HG03025 (cell line): ENCODE results near the gene C10orf90.

Source experiments
- ATAC-seq: cut with Tn5 transposase; IDR thresholded peaks from one replicate; pipeline ENCODE4 v1.9.1; 2021; ENCODE audit warnings: mild to moderate bottlenecking, moderate library complexity; ENCODE audit not compliant: unreplicated experiment, low FRiP score

The C10orf90 gene

DNA sequence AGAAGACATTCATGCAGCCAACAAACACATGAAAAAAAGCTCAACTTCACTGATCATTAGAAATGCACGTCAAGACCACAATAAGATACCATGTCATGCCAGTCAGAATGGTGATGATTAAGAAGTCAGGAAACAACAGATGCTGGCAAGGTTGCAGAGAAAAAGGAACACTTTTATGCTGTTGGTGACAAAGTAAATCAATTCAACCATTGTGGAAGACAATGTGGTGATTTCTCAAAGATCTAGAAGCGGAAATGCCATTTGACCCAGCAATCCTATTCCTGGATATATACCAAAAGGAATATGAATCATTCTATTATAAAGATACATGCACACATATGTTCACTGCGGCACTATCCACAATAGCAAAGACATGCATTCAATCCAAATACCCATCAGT is 77.6 kb downstream of the C10orf90 start:
- ATAC-seq: no peak

DNA sequence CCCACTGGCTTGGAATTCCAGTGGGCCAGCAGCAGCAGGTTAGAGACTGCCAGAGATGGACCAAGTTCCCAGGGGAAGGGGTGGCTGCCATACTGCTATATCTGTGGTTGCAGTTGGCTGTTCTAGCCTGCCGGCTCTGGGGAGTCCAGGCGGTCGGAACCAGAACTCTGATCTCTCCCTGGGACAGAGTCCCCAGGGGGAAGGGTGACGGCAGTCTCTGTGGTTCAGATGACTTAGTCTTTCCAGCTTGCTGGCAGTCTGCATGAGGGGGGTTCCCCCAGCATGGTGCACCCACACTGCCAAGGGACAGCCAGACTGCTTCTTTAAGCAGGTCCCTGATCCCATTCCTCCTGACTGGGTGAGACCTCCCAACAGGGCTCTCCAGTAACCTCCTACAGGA is 82.5 kb downstream of the C10orf90 start:
- ATAC-seq: no peak

DNA sequence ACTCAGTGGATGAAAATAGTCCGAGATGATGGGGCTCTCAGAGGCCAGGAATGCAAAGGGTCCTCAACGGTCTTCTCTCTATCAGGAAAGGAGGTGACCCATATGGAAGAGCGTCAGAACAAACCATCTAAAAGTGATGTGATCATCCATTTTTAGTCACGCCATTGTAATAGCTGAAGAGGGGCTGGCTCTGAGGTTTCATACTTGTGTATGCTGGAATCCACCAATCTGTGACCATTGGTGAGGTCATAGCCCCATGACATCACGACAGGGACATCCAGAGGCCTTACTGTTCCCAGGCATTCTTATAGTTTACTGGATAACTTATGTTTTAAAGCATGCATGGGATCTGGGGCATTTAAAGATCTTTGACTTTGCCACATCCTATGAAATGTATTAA is 83.6 kb downstream of the C10orf90 start:
- ATAC-seq: no peak

DNA sequence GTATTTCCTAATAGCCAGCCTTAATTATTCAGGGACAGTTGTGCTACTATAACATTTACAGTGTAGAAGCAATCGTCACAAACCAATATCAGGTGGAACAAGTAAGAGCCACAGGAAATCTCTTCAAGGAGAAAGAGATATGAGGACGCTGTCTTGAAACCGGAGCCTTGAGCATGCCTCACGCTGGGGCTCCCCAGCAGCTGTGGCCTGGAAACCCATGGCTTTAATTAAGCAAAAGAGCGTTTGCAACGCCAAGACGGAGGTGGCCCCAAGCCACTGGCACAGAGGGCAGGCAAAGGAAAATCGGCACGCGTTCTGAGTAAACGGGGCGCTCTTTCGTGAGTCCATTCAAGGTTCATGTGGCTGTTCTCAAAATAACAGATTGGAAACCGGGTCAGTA is 84.4 kb downstream of the C10orf90 start:
- no peak for ATAC-seq

DNA sequence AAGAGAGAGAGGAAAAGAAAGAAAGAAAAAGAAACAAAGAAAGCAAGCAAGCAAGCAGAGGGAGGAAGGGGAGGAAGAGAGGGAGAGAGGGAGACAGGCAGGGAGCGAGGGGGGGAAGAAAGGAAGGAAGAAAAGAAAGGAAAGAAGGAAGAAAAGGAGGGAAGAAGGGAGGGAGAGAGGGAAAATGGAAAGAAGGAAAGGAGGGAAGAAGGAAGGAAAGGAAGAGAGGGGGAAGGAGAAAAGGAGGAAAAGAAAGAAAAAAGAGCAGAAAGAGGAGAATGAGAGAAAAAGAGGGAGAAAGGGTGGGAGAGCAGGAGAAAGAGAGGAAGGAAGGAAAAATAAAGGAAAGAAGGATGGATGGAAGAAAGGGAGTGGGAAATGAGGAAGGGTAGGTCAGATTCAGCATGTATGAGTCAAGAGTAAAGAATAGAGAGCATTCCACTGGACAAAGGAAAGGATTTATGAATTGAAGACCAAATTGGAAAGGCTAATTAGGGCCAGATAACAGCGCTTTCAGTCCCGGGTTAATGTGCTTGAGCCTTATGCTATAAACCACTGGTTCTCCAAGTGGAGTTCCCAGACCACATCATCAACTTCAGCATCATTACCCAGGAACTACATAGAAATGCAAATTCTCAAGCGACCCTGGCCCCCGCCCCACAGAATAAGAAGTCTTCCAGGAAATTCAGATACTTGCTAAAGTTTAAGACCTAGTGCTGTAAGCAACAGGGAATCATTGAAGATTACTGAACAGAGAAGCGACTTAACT is 85.1 kb downstream of the C10orf90 start:
- no peak for ATAC-seq

DNA sequence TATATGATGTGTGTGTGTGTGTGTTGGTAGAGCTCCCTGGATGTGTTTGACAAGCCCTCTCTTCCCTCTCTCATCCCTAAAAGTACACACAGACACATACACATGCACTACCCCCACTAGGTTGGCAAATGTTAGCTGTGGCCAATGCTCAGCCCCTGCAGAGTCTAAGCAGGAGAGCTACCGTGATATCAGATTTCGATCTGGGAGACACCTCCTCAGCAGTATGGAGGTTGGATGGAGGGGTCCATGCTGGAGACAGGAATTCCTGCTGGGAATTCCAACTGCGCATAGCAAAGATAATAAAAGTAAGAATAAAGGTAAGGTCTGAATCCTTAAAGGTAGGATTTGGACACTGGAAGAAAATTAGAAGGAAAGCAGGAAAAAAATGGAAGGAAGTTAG is 85.7 kb downstream of the C10orf90 start:
- ATAC-seq: no peak

DNA sequence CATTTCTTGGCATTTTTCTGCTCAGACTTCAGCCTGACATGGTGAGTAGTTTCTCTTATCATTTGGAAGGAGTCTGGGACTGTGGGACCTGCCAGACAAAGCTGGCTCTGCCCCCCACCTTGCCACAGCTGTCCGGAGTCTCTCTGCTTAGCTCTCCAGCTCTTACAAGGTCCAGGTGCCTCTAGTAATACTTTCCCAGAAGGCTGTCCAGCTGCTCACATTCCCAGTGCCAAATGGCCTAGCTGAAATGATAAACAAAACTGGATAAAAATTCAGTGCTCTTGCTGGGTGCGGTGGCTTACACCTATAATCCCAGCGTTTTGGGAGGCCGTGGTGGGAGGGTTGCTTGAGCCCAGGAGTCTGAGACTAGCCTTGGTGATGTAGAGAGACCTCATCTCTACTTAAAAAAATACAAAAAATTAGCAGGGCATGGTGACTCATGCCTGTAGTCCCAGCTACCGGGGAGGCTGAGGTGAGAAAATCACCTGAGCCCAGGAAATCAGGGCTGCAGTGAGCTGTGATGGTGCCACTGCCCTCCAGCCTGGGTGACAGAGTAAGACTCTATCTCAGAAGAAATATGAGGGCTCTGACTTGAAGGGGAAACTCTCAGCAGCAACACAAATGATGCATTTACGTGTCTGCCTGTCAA is 86.8 kb downstream of the C10orf90 start:
- no peak for ATAC-seq

DNA sequence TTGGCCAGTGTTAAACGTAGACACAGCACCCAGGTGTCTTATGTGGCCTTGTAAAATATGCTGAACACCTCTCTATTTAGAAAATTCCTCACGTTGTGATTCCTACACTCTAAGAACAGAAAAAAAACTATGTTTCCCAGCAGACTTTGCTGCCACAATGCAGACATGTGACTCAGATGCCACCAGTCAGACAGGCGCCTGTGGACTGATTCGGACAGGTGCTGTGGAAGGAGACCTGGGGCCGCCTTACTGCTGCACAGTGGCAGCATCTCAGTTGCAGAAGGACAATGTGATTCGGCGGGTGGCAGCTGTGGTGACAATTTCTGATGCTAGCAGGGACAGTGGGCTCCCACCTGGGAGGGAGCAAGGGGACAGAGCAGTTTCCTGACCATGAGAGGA is 88.8 kb downstream of the C10orf90 start:
- no peak for ATAC-seq

DNA sequence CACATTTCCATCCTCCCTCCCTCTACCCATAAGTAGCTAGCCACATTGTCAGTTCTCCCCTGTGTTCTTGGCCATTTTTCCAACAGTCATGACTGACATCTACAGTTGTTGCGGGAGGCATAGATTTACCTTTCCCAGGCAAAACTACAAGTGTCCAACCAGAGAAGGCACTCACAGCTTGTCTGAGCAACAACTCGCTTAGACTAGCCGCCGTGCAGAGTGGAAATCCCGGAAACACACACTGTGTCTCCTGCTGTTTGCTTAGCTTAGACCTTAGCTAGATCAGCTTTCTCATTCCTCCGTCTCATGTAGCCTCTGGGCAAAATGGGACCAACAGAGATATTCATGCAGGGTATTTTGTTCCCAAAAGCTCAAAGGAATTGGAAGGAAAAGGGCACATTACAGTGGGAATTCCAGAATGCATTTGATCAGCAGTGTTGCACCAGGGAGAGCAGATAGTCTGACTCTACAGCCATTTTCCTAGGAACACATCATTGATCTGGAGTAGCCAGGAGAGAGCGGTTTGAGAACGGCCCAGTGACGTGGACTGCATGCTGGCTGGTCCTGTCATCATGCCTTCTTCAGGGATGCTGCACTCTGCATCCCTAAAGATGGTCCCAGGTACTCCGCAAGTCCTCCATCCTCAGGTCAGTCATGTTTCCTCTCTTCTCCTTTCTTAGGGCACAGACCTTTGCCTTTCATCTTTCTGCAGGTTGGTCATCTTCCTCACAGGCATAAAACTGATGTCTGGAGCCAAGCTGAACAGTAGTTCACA is 89.4 kb downstream of the C10orf90 start:
- ATAC-seq: no peak

DNA sequence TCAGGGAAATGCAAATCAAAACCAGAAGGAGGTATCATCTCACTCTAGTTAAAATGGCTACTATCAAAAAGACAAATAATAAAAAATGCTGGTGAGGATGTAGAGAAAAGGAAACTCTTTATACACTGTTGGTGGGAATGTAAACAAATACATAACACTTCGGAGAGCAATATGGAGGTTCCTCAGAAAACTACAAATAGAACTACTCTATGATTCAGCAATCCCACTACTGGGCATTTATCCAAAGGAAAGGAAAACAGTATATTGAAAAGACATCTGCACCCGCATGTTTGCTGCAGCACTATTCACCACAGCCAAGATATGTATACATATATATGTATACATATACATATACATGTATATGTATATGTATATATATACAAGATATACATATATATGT is 94.2 kb downstream of the C10orf90 start:
- ATAC-seq: no peak

DNA sequence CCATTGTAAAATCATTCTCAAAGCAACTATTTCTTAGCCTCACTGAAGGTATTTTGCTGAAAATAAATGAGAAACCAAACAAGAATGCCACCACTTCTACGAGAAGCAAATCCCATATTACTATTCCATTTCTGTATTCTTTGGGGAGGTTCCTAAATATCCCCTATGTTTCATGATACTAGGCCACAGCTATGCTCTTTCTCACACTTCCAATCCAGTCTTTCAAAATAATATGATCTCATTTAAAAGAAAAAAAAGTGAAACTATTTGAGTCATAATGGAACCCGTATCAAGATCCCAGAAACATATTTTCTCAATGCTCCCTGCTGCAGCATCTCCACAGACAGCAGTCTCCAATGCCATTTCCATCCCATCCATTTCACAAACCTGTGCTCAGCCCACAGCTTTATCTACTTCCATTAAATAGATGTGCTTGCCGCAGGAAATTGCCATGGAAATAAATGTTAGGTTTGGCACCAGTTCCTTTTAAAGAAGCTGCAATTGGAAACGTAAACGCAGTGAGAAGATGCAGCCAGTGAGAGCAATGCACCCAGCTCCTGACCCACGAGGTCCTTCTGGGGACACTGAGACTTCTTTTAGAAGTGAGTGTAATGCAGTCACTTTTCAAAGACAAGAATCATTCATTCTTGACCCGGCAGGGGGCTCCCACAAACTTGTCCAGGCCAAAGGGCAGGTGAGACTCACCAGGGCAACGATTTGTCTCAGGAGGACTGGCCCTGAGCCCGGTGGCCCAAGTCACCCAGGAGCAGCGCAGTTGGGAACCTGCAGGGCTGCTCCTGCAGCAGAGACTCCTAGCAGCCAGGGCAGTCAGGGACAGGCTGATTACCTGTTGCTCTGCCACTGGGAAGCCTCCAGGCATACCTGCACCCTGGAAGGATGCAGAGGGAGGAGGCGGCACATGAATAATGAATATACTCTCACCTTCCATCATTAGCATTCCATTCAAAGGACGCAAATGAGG is 99.6 kb downstream of the C10orf90 start:
- ATAC-seq: no peak

DNA sequence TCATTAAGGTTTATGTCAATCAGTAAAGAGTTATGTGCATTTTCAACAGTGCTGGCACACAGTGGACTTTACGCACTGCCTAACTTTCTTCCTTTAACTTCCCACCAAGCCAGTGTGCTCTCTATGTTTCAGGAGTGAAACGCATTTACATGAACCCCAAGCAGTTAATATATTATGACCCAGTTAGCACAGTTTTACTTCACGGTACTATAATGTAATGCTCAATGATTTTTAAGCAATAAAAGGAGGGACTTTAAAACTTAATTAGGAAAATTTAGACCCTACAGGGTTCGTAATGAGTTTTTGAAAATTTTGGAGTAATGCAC is 100.3 kb downstream of the C10orf90 start:
- ATAC-seq: no peak

DNA sequence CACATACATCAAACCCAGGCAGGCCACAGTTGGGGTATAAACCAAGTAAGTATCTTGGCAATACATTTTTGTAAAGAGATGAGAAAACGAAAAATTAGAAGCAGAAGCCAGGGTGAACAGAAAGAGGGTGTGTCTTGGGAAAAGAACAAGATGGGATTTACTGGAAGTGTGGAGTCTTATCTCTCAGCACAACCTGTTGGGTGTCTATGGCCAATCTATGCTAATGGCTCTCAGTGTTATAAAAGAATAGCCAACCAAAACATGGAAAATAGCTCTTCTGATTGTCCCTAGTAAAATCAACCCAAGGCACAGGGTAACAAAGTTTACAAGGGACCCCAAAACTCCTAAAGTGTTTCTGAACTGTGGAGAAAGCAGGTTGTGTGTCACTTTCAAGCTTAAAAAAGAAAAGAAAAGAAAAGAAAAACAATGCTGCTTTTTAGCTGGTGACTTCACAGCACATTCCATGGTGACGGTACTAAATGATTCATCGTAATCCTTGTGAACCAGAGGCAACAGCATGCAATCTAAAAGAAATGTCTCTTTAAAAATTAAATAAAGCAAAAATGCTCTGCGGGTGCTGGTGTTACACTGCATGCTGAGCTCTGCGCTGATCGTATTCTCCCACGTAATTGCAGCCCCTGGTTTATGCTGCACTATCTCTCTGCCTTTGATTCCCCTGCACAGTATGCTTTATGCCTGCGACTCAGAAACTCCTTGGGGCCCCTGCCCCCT is 100.8 kb downstream of the C10orf90 start:
- ATAC-seq: no peak

DNA sequence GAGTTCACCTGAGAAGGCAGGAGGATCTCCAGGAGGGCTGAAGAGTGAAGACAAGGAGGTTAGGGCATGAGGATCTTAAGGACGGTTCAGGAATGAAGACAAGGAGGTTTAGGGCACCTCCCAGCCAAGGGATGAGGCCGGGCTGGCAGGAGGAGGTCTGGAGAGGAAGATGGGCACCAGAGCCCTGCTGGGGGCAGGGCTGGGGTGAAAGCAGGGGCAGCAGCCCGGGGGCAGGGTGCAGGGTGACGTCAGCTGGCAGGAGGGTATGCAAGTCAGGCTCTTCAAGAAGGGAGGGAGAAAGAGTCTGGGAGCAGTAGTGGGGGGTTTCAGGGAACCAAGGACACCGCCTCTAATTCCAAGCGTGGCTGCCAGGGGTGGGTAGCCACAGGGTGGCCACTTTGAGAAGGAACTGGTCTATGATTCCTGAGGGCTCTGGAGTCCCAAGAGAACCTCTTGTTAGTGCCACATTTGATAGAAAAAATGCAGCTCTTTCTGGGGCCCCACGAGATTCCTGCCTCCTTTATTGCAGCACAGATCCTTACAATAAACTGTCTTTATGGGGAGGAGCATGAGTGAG is 101.6 kb downstream of the C10orf90 start:
- no peak for ATAC-seq

DNA sequence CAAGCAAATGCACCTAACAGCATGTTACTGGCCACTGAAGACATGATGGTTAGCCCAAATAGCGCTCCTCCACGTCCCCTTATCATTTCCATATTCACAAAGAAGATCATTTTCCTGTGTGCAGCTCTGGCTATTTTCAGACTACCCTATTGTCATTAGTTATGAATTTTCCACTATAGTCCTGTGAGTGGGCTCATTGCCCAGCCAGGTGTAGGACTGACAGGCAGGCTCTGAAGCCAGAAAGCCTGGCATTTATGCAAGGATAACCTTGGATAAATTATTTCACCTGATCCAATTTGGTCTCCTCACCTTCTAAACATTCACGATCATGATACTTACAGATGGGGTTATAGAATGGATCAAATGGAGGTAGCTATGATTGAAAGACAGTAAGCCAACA is 104.6 kb downstream of the C10orf90 start:
- ATAC-seq: no peak

DNA sequence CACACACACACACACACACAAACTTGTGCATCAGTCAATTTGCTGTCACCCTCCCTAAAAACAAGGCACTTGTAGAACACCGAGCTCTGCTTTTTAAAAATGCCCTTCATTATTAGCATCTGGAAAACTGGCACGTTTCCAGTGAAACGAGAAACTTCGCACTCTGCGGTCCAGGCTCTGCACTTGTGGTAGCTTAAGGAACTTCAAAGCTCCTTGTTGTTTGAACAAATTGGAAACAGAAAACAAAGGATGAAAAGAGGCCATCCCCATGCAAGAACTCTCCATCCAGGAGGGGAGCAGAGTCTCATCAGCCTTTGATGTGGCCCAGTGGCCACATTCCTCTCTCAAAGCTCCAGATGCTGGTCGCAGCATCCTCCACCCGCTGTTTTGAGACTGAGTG is 105.1 kb downstream of the C10orf90 start:
- ATAC-seq: no peak

DNA sequence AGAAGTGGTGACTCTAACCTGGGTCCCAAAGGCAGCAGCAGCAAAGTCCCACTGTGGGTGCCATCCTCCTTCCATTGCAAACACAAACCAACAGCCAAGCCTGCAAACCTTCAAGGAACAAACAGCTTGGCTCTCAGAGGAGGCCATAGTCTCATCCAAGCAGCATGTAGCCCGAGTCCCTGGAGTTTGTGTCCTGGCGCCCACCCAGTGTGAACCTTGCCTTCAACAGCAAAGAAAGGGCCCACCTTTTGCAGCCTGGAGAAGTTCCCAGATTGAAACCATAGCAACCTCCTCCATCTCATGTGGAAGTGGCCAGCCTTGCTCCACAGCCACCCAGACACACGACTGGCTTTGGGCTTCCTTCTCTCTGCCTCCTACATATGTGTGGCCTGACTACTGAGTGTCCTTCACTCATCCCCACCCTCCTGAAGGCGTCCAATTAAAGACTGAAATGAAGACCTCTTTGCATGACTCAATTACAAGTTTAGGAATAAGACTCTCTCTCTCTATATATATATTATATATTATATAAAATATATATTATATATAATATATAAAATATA is 106.1 kb downstream of the C10orf90 start:
- ATAC-seq: no peak

DNA sequence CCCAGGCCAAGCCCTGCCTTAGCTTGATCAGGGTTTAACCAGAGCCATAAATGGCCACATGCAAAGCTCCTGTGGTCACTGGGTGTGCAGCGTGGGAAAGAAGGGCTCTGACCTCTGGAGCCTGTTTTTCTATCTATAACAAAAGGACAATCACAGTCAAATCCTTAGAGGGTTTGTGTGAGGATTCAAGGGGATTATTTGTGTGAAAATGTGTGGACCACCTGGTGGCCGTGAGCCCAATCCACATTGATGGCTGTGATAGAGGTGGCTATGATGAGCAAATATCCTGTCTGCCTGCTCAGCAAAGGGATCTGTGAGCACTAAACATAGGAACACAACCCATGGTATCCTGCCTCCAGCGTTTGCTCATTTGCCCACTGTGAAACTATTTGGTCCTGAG is 107.1 kb downstream of the C10orf90 start:
- no peak for ATAC-seq
